SH-SY5Y (cell line): ENCODE results near the gene CRHR2.

Source experiments
- GATA2 ChIP-seq: IDR thresholded peaks from 2 replicates; pipeline ENCODE4 v1.6.1; 2011; ENCODE audit warnings: mild to moderate bottlenecking, low read depth, low read length
- GATA3 ChIP-seq: IDR thresholded peaks from 2 replicates; pipeline ENCODE4 v1.6.1; 2011; ENCODE audit warnings: low read depth, mild to moderate bottlenecking, low read length, moderate library complexity

CRHR2 gene

DNA sequence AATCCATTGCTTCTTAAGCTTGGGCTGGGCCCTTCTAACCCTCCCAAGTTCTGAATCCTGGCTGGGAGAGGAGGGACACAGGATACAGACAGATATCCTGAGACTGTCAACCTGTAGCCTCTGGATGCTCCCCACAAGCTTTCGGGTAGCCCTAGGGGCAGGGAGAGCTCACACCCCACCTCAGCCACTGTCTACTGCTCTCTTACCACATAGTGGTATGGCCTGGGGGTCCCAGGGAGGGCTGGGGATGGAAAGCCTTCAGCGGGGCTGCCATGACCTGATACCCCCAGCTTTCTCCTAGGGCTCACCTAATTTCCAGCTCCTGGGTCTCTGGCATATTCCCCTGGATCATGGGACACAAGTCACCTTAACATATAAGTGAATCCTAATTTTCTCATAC, 25.1 kb downstream of the CRHR2 start:
- no peak for TF ChIP-seq GATA2
- no peak for TF ChIP-seq GATA3

DNA sequence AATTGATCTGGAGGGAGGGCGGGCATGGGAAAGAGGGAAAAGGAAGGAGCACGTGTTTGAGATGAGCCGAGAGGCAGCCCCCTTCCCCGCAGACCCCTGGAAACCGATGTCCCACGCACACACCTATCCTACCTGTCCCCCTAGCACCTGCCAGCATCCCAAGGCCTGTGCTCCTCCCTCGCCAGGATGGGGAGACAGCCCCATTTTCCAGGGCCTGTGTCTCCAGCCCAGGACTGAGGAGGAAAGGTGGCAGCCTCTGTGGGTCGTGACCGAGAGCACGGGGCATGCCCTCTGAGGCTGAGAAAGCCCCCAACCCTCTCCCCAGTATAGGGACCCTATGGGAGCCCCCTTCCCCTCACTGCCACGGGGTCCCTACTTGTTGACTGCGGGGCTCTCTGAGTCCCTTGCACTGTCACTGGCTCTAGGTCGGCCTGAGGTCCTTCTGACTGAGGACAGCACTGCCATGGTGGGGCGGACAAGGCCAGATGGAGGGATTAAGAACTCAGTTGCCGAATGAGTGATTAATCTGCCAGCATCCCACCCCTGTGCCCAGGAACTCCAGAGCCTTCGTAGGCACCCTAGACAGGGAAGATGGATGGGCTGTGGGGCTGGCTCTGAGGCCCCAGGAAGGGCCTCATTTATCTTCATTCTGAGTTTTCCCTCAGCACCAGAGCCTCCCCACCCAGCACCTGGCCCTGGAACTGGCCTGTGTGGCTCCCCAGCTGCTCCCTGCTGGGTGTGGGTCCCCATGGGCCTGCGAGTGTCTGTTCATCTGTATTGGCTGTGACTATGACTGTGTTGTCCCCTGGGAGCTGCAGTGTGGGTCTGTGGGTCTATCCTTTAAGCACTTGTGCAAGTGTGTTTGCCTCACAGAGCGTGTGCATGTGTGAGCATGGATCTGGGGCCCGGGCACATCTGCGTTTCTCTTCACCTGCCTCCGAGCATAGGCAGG, 26.0 kb downstream of the CRHR2 start:
- no peak for TF ChIP-seq GATA2
- no peak for TF ChIP-seq GATA3

DNA sequence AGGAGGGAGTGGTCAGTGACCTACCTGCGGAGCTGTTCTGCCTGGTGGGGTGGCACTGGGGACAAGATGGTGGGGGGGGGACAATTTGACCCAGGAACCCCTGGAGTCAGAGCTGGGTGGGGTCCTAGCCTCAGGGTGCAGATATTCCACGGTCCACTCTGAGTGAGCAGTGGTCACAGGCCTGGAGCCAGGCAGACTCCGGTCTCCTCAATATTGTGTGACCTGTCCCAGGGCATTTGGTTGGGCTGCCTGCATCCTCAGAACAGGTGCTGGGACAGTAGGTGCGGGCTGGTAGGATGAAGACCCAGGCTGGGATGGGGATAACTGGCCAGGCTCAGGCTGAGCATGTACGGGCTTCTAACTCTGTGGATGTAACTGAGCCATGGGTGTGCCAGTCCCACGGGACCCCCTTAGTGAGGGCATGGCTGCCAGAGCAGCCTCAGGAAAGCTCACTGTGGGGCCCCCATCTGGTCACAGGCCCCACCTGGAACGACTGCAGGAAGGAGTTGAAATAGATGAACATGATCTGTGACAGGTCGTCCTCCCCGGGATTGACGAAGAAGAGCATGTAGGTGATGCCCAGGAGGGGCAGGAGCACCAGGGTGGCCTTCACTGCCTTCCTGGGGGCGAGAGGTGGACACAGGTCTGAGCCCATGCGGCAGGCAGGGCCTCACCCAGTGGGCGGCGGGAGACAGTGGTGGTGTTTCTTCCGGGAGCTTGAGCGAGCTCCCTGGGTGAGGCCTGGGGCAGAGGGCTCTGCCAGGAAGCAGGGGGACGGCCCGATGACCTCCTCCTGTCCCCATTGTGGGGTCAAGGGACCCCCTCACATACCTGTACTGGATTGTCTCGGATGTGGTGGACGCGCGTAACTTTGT, 26.9 kb downstream of the CRHR2 start:
- no peak for TF ChIP-seq GATA2

DNA sequence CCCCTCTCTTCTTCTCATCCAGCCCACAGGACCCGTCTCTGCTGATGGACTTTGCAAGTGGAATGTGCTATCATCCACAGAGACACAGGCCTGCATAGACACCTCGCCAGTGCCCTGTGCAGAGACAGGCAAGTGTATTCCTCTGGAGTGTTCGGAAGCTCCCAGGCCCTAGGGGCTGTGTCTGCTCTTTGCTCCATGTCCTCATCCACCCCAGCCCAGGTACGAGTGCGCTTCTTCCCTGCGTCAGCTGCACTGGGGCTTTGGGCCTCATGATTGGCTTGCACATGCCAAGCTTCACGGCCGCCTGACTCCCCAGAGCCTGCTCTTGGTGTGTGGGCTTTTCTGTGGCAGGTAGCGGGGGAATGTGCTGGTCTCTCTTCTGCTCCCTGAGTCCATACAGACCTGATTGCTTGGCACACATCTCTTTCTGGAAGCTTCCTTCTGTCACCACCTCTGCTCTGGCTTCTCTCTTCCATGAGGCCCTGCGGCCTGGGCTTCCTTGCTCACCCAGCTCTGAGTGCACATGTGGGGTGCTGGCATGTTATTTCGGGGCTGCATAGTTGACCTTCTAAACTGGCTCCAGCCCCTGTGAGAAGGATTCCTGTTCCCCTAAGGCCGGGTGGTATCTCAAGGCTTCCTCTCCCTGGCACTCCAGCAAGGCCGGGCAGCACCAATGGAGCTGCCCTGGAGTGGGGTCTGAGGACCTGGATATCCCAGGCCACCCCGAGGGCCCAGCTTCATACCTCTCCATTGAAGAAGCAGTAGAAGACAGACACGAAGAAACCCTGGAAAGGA, 27.8 kb downstream of the CRHR2 start:
- no peak for TF ChIP-seq GATA2
- no peak for TF ChIP-seq GATA3

DNA sequence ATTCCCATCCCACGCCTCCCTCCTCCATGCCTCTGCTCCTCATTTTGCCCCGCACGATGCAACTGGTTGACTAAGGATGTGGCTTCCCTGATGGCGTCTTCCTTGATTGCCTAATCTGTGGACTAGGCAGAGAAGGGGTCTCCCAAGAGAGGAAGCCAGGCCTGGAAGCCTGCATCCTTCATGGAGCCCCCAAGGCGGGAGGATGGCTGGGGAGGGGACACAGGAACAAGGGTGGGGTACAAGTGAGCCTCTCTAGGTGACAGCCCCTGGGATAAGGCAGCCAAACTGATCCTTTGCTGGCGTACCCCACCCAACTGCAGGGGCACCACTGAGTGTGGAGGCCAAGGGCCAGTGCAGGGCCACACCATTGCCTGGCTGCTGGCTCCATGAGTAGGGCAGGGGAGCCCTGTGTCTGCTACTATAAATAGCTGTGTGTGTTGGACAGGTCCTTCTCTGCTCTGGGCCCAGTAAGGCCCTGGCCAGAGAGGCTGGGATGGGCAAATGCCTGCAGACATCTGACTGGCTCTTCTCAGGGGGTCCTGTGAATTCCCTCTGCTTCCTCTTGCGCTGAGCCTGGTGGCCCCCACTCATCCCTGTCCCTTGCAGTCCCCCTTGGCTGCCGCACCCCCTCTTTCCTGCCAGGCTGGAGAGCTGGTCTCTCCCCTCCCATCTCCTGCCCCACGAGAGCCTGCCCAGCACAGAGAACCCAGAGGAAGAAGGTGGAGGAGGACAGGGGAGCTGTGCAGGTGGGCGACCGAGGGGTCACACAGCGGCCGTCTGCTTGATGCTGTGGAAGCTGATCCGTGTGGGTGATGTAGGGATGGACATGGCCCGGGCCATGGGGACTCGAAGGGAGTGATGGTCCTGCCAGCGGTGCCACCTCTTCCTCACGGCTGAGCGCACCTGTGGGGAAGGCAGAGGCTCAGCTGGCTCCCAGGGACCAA, 29.3 kb downstream of the CRHR2 start:
- TF ChIP-seq GATA3 (no peak), GATA2 (no peak)

DNA sequence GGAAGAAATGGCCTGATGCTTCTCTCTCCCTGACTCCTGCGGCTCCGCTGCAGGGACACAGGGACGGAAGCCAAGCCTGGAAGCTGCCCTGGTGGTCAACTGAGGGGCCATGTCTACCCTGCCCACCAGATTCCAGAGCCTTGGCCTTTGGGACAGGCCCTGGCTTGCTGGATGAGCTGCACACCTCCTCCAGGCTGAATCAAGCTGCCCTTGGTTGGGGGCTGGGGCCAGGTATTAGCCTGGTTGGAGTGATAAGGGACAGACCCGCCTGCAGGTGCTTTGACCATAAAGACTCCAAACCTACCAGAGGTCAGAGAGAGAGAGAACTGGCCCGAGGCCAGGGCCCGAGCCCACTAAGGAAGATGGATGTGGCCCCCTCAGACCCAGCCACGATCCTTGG, 30.1 kb downstream of the CRHR2 start:
- TF ChIP-seq GATA2 = no peak
- TF ChIP-seq GATA3 = no peak

DNA sequence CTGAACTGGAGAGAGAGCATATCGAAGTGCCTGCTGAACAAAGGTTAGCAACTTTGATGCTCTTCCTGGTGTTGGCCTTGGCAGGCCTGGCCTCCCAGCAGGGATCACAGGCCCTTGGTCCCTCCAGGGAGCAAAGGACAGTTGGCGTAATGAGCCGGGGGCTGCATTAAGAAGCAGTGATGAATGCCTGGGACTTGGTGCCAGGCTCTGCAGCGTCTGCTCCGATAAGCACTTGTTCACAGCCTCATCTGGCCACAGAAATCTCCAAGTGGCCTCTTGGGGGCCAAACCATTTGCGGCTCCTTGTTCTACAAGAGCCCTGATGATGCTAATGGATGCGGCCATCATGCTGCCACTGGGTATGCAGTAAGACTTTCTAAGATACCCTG, 31.8 kb downstream of the CRHR2 start:
- TF ChIP-seq GATA2 (no peak), GATA3 (no peak)

DNA sequence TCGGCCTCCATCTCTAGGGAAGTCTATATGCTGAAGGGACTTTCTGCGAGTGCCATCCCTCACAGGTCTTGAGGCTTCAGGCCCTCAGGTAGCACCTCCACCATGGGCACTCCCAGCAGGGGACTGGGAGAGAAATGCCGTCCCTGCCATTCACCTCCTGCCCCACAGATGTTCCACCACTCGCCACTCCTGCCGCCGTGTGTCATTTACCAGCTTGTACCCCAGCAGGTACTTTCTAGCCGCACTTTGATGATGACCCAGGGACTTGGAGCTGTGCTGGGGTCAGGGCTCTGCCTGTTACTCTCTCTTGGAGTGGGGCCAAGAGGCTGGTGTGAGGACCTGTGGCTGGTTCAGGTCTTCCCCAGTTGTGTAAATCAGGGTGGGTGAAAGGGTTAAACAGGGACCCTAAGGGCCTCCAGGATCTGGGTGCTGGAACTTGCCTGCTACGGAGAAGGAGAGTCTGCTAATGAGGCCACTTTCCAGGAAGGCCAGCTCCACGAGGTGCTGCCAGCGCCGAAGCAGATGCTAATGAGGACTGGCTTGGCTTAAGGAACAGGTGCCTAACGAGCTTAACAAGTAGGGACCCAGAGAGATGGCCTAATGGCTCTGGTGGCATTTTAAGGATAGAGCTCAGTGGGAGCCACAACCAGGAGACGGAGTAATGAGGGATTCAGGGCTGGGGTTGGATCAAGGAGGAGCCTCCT, 32.4 kb downstream of the CRHR2 start:
- TF ChIP-seq GATA2 (no peak), GATA3 (no peak)

DNA sequence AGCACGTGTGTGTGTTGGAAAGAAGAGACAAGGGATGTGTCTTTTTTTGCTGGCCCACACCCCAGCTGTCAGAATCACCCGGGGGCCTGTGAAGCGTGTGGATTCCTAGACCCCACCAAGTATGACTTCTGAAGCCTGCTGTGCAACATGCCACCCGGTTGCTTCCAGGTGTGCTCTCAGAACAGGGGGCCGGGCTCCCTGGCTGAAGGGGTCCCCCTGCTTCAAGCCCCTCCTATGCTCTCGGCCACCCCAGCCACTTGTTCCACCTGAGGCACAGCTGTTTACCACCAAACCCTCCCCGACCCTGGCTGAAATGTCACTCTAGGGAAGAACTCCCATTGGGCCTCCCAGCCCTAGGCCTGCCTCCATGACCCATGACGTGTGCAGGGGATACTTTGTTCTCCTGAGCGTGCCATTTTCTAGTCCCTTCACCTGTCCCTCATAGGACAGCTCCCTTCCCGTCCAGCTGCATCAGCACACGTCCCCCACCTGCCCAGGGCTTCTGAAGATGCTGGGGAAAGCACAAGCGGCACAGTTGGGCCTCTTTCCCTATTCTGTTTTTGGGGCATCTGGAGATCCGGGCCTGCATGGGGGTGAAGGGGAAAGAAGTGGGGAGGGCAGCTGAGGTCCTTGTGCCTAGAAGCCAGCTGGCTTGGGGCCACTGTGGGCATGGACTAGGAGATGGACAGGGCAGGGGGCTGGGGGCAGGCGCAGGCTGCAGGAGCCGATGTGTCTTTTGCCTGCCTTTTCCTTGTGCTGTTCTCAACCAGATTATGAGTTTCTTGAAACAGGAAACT, 33.3 kb downstream of the CRHR2 start:
- TF ChIP-seq GATA2 = no peak
- no peak for TF ChIP-seq GATA3

DNA sequence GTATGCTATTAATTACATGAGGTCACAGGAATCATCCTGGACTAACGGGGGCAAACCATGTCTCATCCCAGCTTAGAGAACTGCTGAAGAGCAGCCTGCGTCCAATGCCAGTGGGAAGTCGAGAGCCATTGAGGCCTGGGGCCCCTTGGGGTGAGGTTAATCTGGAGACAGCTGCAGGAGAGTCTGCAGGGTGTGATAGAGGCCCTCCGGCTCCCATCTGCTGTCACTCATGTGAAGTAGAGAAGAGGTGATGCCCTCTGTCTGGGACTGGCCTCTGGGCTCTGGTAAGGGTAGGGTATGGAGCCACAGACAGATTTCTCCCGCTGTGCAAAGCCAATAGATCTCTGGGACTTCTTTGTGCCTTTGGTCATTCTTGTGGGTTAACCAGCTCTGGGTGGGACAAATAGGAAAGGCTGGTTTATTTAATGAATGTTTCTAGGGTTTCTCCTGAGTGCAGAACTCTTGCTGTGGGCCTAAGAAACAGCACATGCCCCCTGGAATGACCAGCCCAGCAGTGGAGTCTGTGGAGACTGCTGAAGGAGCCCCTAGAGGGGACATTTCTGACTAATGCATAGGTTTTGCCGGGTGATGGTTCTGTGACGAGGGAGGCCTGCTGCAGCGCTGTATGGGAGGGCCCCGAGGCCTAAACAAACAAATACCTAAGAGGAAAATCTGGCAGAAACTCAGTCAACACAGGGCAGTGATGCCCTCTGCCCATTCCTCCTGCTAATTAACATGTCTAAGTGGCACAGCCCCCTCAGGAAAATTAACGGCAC, 34.5 kb downstream of the CRHR2 start:
- no peak for TF ChIP-seq GATA3
- TF ChIP-seq GATA2 = no peak

DNA sequence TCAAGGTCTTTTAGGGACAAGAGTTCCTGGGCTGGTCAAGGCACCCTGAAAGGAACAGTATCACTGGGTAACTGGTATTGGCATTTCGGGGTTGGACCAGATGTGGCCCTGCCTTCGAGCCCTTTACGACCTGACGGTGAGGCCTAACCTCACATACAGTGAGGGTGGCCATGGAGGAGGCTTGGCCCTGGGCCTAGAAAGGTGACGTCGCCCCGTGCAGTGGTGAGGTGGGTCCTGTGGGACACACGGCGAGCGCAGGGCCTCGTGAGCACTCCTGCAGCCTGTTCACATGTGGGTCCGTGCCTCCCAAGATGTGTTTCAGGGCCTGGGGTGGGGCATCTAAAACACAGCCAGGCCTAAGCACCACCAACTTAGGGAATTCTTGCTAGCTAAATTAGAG, 36.1 kb downstream of the CRHR2 start:
- TF ChIP-seq GATA2 = no peak
- no peak for TF ChIP-seq GATA3

DNA sequence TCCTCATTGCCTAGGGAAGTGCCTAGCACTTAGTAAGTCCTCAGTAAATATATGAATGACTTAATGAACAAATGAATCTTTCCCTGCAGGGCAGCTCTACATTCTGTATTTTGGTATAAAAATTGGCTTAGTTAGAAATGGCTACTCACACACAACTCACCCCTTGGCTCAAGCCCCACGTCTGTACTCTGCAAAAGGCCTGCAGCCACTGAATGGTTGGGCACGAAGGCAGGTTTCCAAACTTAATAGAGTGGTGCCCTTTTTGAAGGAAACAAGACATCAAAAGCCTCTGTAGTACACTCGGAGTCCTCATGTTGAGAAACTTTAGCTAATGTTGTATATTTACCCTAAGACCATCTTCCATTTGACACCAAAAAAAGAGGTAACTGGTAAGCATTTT, 36.6 kb downstream of the CRHR2 start:
- TF ChIP-seq GATA2 (no peak), GATA3 (no peak)
